Osteocyte (in vitro differentiated cells): ENCODE results near the gene KRT6C. TPM values are rescaled to one million over a fixed set of nuclear protein-coding genes. Genes with fewer than 3 reads are reported as not detected.

Experiments
- DNase-seq: peaks from one replicate; pipeline ENCODE4 v3.0.0; 2021; ENCODE audit warnings: mixed read lengths; ENCODE audit not compliant: unreplicated experiment; ENCODE audit errors: extremely low spot score
- H3K27ac Mint-ChIP-seq: one replicate; pipeline ENCODE4 v1.8.0; 2021; ENCODE audit warnings: mild to moderate bottlenecking, mixed read lengths; ENCODE audit not compliant: unreplicated experiment
- H3K27me3 Mint-ChIP-seq: one replicate; pipeline ENCODE4 v1.8.0; 2021; ENCODE audit warnings: mixed read lengths; ENCODE audit not compliant: unreplicated experiment
- H3K36me3 Mint-ChIP-seq: one replicate; pipeline ENCODE4 v1.8.0; 2021; ENCODE audit warnings: mixed read lengths; ENCODE audit not compliant: unreplicated experiment
- H3K4me1 Mint-ChIP-seq: one replicate; pipeline ENCODE4 v1.8.0; 2021; ENCODE audit warnings: mixed read lengths; ENCODE audit not compliant: unreplicated experiment
- H3K4me3 Mint-ChIP-seq: one replicate; pipeline ENCODE4 v1.8.0; 2021; ENCODE audit warnings: mild to moderate bottlenecking, moderate library complexity, mixed read lengths; ENCODE audit not compliant: unreplicated experiment
- H3K9me3 Mint-ChIP-seq: one replicate; pipeline ENCODE4 v1.8.0; 2021; ENCODE audit warnings: mixed read lengths; ENCODE audit not compliant: unreplicated experiment
- total RNA-seq: library from RNA; stranded (reverse); gene quantifications from 2 replicates; pipeline ENCODE4 v1.2.1, GENCODE V29; 2021
- TF ChIP-seq, protein P1 (sequence below): fragments of 200-600 bp; sonication (generic); IDR thresholded peaks from 2 replicates; pipeline ENCODE4 v1.5.0; 2021; ENCODE audit warnings: antibody characterized with exemption, mild to moderate bottlenecking, moderate library complexity

Gene KRT6C
- total RNA-seq, 1 donor from 2014 or later, result not detected

GRCh38 chr12:52477651-52478050 is 4.0 kb upstream of the KRT6C start:
- TF ChIP-seq, protein P1, sequence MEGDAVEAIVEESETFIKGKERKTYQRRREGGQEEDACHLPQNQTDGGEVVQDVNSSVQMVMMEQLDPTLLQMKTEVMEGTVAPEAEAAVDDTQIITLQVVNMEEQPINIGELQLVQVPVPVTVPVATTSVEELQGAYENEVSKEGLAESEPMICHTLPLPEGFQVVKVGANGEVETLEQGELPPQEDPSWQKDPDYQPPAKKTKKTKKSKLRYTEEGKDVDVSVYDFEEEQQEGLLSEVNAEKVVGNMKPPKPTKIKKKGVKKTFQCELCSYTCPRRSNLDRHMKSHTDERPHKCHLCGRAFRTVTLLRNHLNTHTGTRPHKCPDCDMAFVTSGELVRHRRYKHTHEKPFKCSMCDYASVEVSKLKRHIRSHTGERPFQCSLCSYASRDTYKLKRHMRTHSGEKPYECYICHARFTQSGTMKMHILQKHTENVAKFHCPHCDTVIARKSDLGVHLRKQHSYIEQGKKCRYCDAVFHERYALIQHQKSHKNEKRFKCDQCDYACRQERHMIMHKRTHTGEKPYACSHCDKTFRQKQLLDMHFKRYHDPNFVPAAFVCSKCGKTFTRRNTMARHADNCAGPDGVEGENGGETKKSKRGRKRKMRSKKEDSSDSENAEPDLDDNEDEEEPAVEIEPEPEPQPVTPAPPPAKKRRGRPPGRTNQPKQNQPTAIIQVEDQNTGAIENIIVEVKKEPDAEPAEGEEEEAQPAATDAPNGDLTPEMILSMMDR, result no peak
- Mint-ChIP-seq H3K4me3 (no peak overlapping the region), H3K27ac (no peak overlapping the region), H3K4me1 (no peaks in the 10 kb centered on the region), H3K27me3 (peaks cover 49% of the 10 kb centered on the region), H3K36me3 (no peaks in the 10 kb centered on the region), H3K9me3 (no peaks in the 10 kb centered on the region)
- DNase-seq, result no peak

GRCh38 chr12:52474212-52474611 is 607 bp upstream of the KRT6C start:
- Mint-ChIP-seq H3K27ac (no peak overlapping the region), H3K4me3 (no peak overlapping the region), H3K36me3 (no peaks in the 10 kb centered on the region), H3K9me3 (no peaks in the 10 kb centered on the region), H3K4me1 (no peaks in the 10 kb centered on the region), H3K27me3 (peaks cover 64% of the 10 kb centered on the region)
- DNase-seq, result no peak
- TF ChIP-seq, protein P1, result no peak

DNA sequence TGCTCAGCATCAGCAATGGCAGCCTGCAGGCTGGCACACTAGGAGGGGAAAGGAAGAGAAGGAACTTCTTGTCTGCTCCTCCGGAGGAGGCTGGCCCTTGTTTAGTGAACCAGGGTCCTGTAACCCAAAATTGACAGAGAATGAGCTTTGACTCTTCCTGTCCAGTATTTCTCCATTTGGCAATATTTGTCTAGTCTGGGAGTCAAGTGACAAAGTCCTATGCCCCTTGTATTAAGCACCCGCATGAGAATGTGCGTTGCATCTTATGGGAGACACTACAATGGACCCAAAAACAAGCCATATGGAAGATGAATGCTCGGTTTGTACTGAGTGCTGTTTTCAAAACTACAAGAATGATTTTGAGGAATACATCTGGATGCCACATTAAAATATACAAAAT is 3.8 kb downstream of the KRT6C start:
- peaks cover 70% of the 10 kb centered on the region for H3K27me3 Mint-ChIP-seq

DNA sequence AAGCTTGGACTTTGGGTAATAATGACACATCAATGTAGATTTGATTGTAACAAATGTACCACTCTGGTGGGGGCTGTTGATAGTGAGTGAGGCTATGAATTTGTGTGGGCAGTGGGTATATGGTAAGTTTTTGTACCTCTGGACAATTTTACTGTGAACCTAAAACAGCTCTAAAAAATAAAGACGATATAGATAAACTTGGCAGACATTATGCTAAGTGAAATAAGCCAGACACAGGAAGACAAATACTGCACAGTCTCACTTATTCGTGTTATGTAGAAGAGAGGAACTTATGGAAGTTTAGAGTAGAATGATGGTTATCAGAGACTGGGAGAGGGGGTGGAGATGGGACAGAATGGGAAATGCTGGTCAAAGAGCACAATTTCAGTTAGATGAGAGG is 8.7 kb downstream of the KRT6C start:
- Mint-ChIP-seq H3K36me3 (no peaks in the 10 kb centered on the region), H3K9me3 (no peaks in the 10 kb centered on the region), H3K4me3 (no peak overlapping the region), H3K27me3 (peaks cover 77% of the 10 kb centered on the region), H3K27ac (no peak overlapping the region), H3K4me1 (no peaks in the 10 kb centered on the region)
- no peak for DNase-seq
- TF ChIP-seq, protein P1, result no peak

More for the DNA sequence above, 3.8 kb downstream of the KRT6C start:
- H3K9me3 Mint-ChIP-seq, result no peaks in the 10 kb centered on the region
- no peak for DNase-seq
- H3K36me3 Mint-ChIP-seq, result no peaks in the 10 kb centered on the region
- no peak overlapping the region for H3K4me3 Mint-ChIP-seq
- TF ChIP-seq, protein P1, result no peak
- no peaks in the 10 kb centered on the region for H3K4me1 Mint-ChIP-seq
- no peak overlapping the region for H3K27ac Mint-ChIP-seq

DNA sequence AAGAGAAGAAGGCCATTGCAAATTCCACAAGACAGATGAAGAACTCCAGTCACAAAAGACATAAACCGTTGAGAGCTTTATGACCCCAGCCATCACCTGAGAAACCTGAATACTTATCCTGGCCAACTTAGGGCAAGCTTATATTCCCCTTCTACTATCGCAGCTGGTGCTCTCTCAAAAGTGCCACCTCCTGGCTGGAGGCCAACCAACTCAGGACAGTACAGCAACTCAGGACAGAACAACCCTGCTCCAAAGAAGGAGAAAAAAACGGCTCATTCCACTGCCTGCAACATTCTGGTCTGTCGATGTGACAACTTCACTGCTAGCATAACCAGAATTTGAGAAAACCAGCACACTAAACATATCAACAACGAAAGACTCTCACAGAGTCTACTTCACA is 11.9 kb downstream of the KRT6C start:
- Mint-ChIP-seq H3K4me1 (no peaks in the 10 kb centered on the region), H3K27me3 (peaks cover 80% of the 10 kb centered on the region), H3K27ac (no peak overlapping the region), H3K36me3 (no peaks in the 10 kb centered on the region), H3K4me3 (no peak overlapping the region), H3K9me3 (no peaks in the 10 kb centered on the region)
- TF ChIP-seq, protein P1, result no peak
- DNase-seq, result no peak
